GM21786 (cell line): Measurements from ENCODE around the gene MCTP2.

Experiments used
- ATAC-seq: cut with Tn5 transposase; IDR thresholded peaks from one replicate; pipeline ENCODE4 v1.9.1; 2021; ENCODE audit not compliant: unreplicated experiment

Gene MCTP2

GRCh38 chr15:94259121-94259751, 27.9 kb downstream of the MCTP2 start:
- no peak for ATAC-seq

GRCh38 chr15:94259863-94260262, 28.5 kb downstream of the MCTP2 start:
- peak; percentile 22 for ATAC-seq

DNA sequence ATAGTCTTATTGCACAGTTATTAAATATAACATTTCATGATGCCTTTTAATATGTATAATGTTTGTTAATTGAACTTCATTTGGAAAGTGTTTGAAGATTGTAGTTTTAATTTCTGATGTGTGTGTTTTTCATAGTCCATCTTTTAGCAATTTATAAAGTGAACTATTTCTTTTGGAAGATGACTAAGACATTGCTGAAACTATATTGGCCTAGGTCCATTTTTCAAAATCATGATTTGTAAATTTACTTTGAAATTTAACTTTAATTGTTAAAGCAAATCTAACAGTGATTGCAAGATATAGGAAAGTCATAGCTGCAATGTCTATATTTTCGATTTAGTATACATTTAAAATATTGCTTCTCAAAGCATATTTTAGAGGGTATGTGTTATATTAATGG, 30.8 kb downstream of the MCTP2 start:
- no peak for ATAC-seq

- ATAC-seq, result peak; percentile 69
Measured at GRCh38 chr15:94263341-94264273, 32.2 kb downstream of the MCTP2 start.

- no peak for ATAC-seq
Measured at GRCh38 chr15:94265009-94265408, 33.6 kb downstream of the MCTP2 start.

GRCh38 chr15:94265982-94266381, 34.6 kb downstream of the MCTP2 start:
- ATAC-seq, result no peak

DNA sequence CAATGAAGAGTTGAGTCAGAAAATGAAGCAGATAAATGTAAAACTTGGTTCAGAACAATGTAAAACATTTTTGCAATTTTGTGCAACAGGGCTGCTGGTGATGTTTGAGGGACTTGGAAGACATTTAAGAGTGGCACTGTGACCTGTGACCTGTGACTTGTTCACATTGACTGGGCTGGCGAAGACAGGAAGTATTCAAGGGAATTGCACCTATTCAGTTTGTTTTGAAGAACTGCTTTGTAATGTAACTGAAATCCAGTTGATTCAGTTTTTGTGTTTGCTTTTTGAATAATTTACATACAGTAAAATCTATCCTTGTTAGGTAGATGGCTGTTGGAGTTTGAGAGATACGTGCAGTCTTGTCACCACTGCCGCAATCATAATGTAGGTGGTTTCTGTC, 35.4 kb downstream of the MCTP2 start:
- ATAC-seq, result no peak

DNA sequence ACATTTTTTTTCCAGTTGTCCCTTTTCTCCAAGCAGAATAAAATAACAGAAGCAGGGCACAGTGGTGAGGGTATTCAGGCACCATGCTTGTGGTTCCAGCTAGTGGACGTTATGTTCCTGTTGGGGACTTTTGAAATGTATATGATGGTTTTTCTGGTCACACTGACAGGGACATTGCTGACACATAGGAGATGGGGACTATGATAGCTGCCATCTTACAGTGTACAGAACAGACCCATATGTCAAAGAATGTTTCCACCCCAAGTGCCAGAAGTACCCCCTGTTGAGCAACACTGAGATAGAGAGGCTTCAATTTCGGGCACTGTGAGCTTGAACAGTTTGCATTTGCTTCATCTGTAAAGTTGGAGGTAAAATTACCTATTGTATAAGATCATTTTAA, 38.6 kb downstream of the MCTP2 start:
- no peak for ATAC-seq

DNA sequence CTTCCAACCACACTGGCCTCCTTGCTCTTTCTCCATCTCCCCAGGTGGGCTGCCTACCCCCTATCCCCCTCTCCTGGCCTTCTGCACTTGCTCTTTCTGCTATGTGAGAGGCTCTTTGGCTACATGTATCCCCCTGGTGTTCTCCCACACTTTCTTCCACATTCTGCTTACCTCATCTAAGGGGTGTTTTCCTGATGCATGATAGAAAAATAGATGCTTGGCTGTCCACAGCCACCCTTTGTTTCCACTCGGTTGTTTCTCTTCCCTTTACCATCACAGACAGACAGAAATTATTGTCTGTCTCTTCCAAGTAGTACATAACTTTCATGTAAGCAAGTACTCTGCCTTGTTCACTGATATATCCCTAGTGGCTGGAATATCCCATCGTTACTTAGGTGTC, 39.2 kb downstream of the MCTP2 start:
- no peak for ATAC-seq

DNA sequence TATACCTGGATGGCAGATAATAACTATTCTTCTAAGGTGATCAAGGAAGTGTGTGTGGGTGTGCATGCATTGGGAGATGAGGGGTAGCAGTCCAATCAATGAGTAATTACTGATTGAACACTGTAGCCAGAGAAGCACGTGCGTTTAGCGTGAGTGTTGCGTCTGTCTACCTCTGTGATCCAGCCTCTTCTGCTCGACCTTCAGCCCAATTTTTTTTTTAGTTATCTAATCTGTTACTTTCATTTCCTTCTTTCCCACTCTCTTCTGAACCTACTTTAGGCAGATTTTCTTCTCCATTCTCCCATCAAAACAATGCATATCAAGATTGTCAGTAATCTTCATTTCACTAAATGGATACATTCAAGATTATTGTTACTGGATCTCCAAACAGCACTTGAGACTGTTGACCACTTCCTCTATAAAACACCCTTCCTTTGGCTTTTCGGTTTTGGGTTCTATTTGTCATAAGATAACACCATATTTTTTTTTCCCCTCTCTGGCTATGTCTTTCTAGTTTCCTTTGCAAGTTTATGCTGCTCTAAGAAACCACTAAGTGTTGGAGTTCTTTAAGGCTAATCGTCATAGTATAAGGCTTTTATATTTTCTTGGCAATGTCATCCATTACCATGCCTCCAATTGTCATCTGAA, 41.0 kb downstream of the MCTP2 start:
- ATAC-seq, result peak; percentile 84

DNA sequence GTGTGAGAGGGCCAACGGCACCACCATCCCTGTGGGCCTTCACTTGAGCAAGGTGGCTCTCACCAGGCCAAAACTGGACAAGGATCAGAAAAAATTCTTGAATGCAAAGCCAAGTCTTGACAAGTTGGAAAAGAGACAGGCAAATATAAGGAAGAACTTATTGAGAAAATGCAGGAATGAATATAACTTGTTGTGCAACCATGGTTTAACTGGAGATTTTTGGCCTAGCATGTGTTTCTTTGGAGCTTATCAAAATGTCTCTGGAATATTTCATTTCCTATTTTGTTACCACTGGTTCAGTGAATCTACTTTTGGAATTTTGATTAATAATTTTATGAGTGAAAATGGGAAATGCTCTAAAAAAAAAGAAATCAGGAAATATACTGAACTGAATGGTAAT, 42.5 kb downstream of the MCTP2 start:
- no peak for ATAC-seq

- ATAC-seq, result no peak
Measured at GRCh38 chr15:94274745-94275144, 43.4 kb downstream of the MCTP2 start.

- ATAC-seq, result peak; percentile 43
Measured at GRCh38 chr15:94277485-94277884, 46.1 kb downstream of the MCTP2 start.

DNA sequence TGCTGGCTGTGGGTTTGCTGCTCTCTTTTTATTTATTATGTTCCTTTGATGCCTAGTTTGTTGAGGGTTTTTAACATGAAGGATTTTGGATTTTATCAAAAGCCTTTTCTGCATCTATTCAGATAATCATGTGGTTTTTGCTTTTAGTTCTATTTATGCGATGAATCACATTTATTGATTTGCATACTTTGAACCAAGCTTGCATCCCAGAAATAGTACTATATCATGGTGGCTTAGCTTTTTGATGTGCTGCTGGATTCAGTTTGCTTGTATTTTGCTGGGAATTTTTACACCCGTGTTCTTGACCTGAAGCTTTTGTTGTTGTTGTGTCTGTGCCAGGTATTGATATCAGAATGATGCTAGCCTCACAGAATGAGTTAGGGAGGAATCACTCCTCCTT, 48.4 kb downstream of the MCTP2 start:
- ATAC-seq, result no peak

DNA sequence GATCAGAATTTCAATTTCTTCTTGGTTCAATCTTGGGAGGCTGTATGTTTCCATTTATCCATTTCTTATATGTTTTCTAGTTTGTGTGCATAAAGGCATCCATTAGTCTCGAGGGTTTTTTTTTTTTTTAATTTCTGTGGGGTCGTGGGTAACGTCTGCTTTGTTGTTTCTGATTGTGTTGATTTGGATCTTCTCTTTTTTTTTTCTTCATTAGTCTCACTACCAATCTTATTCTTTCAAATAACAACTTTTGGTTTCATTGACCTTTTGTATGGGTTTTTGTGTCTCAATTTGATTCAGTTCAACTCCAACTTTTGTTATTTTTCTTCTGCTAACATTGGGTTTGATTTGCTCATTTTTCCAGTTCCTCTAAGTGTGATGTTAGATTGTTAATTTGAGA, 48.9 kb downstream of the MCTP2 start:
- no peak for ATAC-seq

GRCh38 chr15:94282269-94283250, 51.2 kb downstream of the MCTP2 start:
- no peak for ATAC-seq

GRCh38 chr15:94286583-94286982, 55.2 kb downstream of the MCTP2 start:
- no peak for ATAC-seq

- ATAC-seq, result peak; percentile 97
Measured at GRCh38 chr15:94287794-94288246, 56.5 kb downstream of the MCTP2 start.

DNA sequence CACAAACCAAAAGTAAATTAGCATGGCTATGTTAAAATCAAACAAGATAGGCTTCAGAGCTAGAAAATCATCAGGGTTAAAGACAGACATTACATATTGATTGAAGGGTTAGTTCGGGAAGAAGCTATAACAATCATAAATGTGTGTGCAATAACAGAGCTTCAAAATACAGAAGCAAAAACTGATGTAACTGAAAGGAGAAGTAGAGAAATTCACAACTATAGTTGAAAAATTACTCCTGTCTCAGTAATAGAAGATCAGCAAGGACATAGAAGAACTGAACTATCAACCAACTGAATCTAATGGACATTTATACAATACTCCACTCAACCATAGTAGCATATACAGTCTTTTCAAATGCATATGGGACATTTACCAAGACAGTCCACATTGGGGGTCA, 59.4 kb downstream of the MCTP2 start:
- no peak for ATAC-seq
